CD4-positive, CD25-positive, alpha-beta regulatory T cell (primary cell): ENCODE measurements around the gene B3GLCT. TPM values are rescaled to one million over a fixed set of nuclear protein-coding genes. Genes with fewer than 3 reads are reported as not detected.

ENCODE experiments used
- ATAC-seq, 2 donors: fragments of 150-1000 bp; cut with Tn5 transposase; one replicate each; pipeline ENCODE4 v1.10.0; 2021; ENCODE audit warnings: low read depth in 2 of 2, moderate number of reproducible peaks in 2 of 2, moderate library complexity in 1 of 2
- DNase-seq, 3 donors: peaks; one replicate each; pipeline versions ENCODE4 v3.0.0 to v3.0.0-alpha.2; 2012 to 2022; ENCODE audit warnings: mixed read lengths in 1 of 3
- H3K27ac ChIP-seq: one replicate; pipeline ENCODE4 v1.7.0; 2013; ENCODE audit warnings: mild to moderate bottlenecking, low read length; ENCODE audit not compliant: insufficient read depth, poor library complexity, severe bottlenecking
- H3K27me3 ChIP-seq: one replicate; pipeline ENCODE4 v1.7.0; 2013; ENCODE audit warnings: low read length; ENCODE audit not compliant: control insufficient read depth, insufficient read depth
- H3K36me3 ChIP-seq: one replicate; pipeline ENCODE4 v1.7.0; 2013; ENCODE audit warnings: mild to moderate bottlenecking, low read length, moderate library complexity; ENCODE audit not compliant: control insufficient read depth, insufficient read depth
- H3K4me1 ChIP-seq: 2 replicates; pipeline ENCODE4 v1.7.0; 2013; ENCODE audit warnings: mild to moderate bottlenecking, low read length; ENCODE audit not compliant: insufficient read depth, control insufficient read depth, poor library complexity, severe bottlenecking
- H3K4me3 ChIP-seq: one replicate; pipeline ENCODE4 v1.7.0; 2013; ENCODE audit warnings: low read depth, mild to moderate bottlenecking, low read length, moderate library complexity
- H3K9me3 ChIP-seq, 2 experiments: 1 replicate in 1 of 2; 2 replicates in 1 of 2; pipeline ENCODE4 v1.7.0; 2013; ENCODE audit warnings: low read length in 2 of 2, mild to moderate bottlenecking in 1 of 2, moderate library complexity in 1 of 2; ENCODE audit not compliant: control insufficient read depth in 2 of 2
- H3K27ac Mint-ChIP-seq, 3 donors: one replicate each; pipeline ENCODE4 v1.8.0; 2020 to 2022; ENCODE audit warnings: mild to moderate bottlenecking in 3 of 3, mixed read lengths in 3 of 3, moderate library complexity in 2 of 3
- H3K27me3 Mint-ChIP-seq: one replicate; pipeline ENCODE4 v1.8.0; 2022; ENCODE audit warnings: mild to moderate bottlenecking, mixed read lengths
- H3K36me3 Mint-ChIP-seq: one replicate; pipeline ENCODE4 v1.8.0; 2020; ENCODE audit warnings: mixed read lengths
- H3K4me1 Mint-ChIP-seq, 4 donors: one replicate each; pipeline ENCODE4 v1.8.0; 2020 to 2022; ENCODE audit warnings: mixed read lengths in 4 of 4, mild to moderate bottlenecking in 1 of 4
- H3K4me3 Mint-ChIP-seq, 4 donors: one replicate each; pipeline ENCODE4 v1.8.0; 2020 to 2022; ENCODE audit warnings: mild to moderate bottlenecking in 4 of 4, mixed read lengths in 4 of 4, moderate library complexity in 3 of 4
- H3K9me3 Mint-ChIP-seq, 7 donors: one replicate each; pipeline ENCODE4 v1.8.0; 2020 to 2022; ENCODE audit warnings: mixed read lengths in 7 of 7, mild to moderate bottlenecking in 3 of 7, moderate library complexity in 2 of 7
- polyA plus RNA-seq, 4 donors: library from polyadenylated mRNA; unstranded; fragments of 300-500 nt; fragmentation: Illumina TruSeq; gene quantifications; one replicate each; pipeline ENCODE4 v1.2.3, GENCODE V29; 2021
- total RNA-seq: library from RNA; stranded (reverse); gene quantifications from one replicate; pipeline ENCODE4 v1.2.3, GENCODE V29; 2022

B3GLCT gene
- total and polyA plus RNA-seq, 5 donors from 2014 or later = 3.4 to 5.6 (median 3.5) TPM

- H3K36me3 ChIP-seq = no peaks in the 10 kb centered on the region
- Mint-ChIP-seq H3K9me3 (peaks cover 0 to 1% (median 0%) of the 10 kb centered on the region in 7 donors), H3K4me3 (no peak overlapping the region), H3K27ac (no peak overlapping the region), H3K36me3 (no peaks in the 10 kb centered on the region), H3K27me3 (peaks cover 4% of the 10 kb centered on the region), H3K4me1 (no peaks in the 10 kb centered on the region)
- H3K4me1 ChIP-seq = no peaks in the 10 kb centered on the region
- ATAC-seq (no peak), DNase-seq (no peak)
- peaks cover 3% of the 10 kb centered on the region for H3K27me3 ChIP-seq
- no peak overlapping the region for H3K4me3 ChIP-seq
- no peak overlapping the region for H3K27ac ChIP-seq
- H3K9me3 ChIP-seq = no peaks in the 10 kb centered on the region
Measured at GRCh38 chr13:31380715-31381114, 180.9 kb downstream of the B3GLCT start.

Other genes with a start within 250 kb of the B3GLCT start
- 155 TPM for gene HSPH1, start 38.1 kb upstream of the B3GLCT start, total RNA-seq
- gene HSPH1, start 38.1 kb upstream of the B3GLCT start, polyA plus RNA-seq = 10 to 100 TPM; 29.0 to 44.2 (median 32.8) TPM